SJCRH30 (cell line): ENCODE results near the gene CKMT1A. TPM values are rescaled to one million over a fixed set of nuclear protein-coding genes. Genes with fewer than 3 reads are reported as not detected.
A peak's percentile ranks its signal among the peaks of the same experiment; 100 is the strongest.
"Not testable (repeated sequence)": the region's sequence is repeated elsewhere in the genome, so short reads cannot be mapped to it uniquely, and the experiment has no call there.

ENCODE experiments used
- DNase-seq, 2 experiments: peaks; one replicate each; pipeline ENCODE4 v3.0.0-alpha.2; 2015 to 2020
- H3K27ac ChIP-seq: fragments of 250-450 bp; sonication (Bioruptor Pico); 2 replicates; pipeline ENCODE4 v1.5.1; 2020; ENCODE audit warnings: mild to moderate bottlenecking, moderate library complexity
- H3K27me3 ChIP-seq: fragments of 250-450 bp; sonication (Bioruptor Pico); 2 replicates; pipeline ENCODE4 v1.5.1; 2020; ENCODE audit warnings: mild to moderate bottlenecking, moderate library complexity
- H3K36me3 ChIP-seq: fragments of 250-450 bp; sonication (Bioruptor Pico); 2 replicates; pipeline ENCODE4 v1.5.1; 2020; ENCODE audit warnings: mild to moderate bottlenecking, moderate library complexity
- H3K4me1 ChIP-seq: fragments of 250-450 bp; sonication (Bioruptor Pico); 2 replicates; pipeline ENCODE4 v1.5.1; 2020; ENCODE audit warnings: mild to moderate bottlenecking, moderate library complexity
- H3K4me3 ChIP-seq: fragments of 250-450 bp; sonication (Bioruptor Pico); 2 replicates; pipeline ENCODE4 v1.5.1; 2020; ENCODE audit warnings: mild to moderate bottlenecking, moderate library complexity
- H3K9me3 ChIP-seq: fragments of 250-450 bp; sonication (Bioruptor Pico); replicated peaks from 2 replicates; pipeline ENCODE4 v1.5.1; 2020; ENCODE audit warnings: mild to moderate bottlenecking, moderate library complexity
- total RNA-seq: library from RNA; depleted of rRNA; stranded (reverse); fragments of >200 nt; shearing (Covaris generic); gene quantifications from 2 replicates; pipeline ENCODE4 v1.2.3, GENCODE V29; 2014; rRNA removed

Gene CKMT1A
- total RNA-seq, 1 experiment from 2014 or later: 0.20 TPM

- DNase-seq: no peak
- Histone ChIP-seq H3K27ac (no peak overlapping the region), H3K27me3 (no peaks in the 10 kb centered on the region), H3K4me1 (no peaks in the 10 kb centered on the region), H3K4me3 (no peak overlapping the region), H3K9me3 (no peaks in the 10 kb centered on the region), H3K36me3 (no peaks in the 10 kb centered on the region)
Measured at GRCh38 chr15:43723151-43723550, 29.5 kb downstream of the CKMT1A start.

- H3K4me1 ChIP-seq, H3K4me3 ChIP-seq, H3K9me3 ChIP-seq, H3K36me3 ChIP-seq, H3K27ac ChIP-seq, DNase-seq, H3K27me3 ChIP-seq: not testable (repeated sequence)
Measured at GRCh38 chr15:43726306-43726705, 32.6 kb downstream of the CKMT1A start.

- H3K4me3 ChIP-seq, DNase-seq, H3K9me3 ChIP-seq, H3K36me3 ChIP-seq, H3K27ac ChIP-seq, H3K4me1 ChIP-seq, H3K27me3 ChIP-seq: not testable (repeated sequence)
Measured at GRCh38 chr15:43728053-43728725, 34.5 kb downstream of the CKMT1A start.

- Histone ChIP-seq H3K36me3 (no peaks in the 10 kb centered on the region), H3K4me1 (no peaks in the 10 kb centered on the region), H3K4me3 (no peak overlapping the region), H3K27ac (no peak overlapping the region), H3K27me3 (no peaks in the 10 kb centered on the region), H3K9me3 (no peaks in the 10 kb centered on the region)
- DNase-seq: no peak
Measured at GRCh38 chr15:43735416-43735815, 41.8 kb downstream of the CKMT1A start.

GRCh38 chr15:43746245-43746902 lies 52.7 kb downstream of the CKMT1A start, which contains the start of gene PDIA3:
Gene PDIA3 (plus strand): TSS chr15:43746438. CDS start chr15:43746540, 102 bp downstream.
- Histone ChIP-seq H3K27ac (peak within 1 kb of the TSS; percentile 70), H3K4me3 (peak within 1 kb of the TSS; percentile 80)
- H3K9me3 ChIP-seq, H3K36me3 ChIP-seq, H3K27me3 ChIP-seq, H3K4me1 ChIP-seq: not testable (repeated sequence)
- peak; percentile 91 to 92 for DNase-seq

GRCh38 chr15:43746903-43747309 lies 53.2 kb downstream of the CKMT1A start:
- H3K4me1 ChIP-seq, H3K27me3 ChIP-seq, H3K9me3 ChIP-seq, H3K36me3 ChIP-seq: not testable (repeated sequence)
- Histone ChIP-seq H3K4me3 (peak overlapping the region; percentile 80), H3K27ac (peak overlapping the region; percentile 70)
- peak; percentile 15 to 46 for DNase-seq

GRCh38 chr15:43748376-43748775 lies 54.7 kb downstream of the CKMT1A start:
- DNase-seq: no peak
- Histone ChIP-seq H3K4me3 (no peak overlapping the region), H3K9me3 (no peaks in the 10 kb centered on the region), H3K27me3 (no peaks in the 10 kb centered on the region), H3K4me1 (no peaks in the 10 kb centered on the region), H3K36me3 (peaks cover 19% of the 10 kb centered on the region), H3K27ac (no peak overlapping the region)

Other genes with a start within 250 kb of the CKMT1A start
- gene TP53BP1, start 200.7 kb upstream of the CKMT1A start, total RNA-seq: 44.1 and 44.6 TPM in 2 replicates
- gene MAP1A, start 176.3 kb upstream of the CKMT1A start, total RNA-seq: 10.1 and 10.3 TPM in 2 replicates
- 14.3 and 15.6 TPM in 2 replicates for gene PPIP5K1, start 103.7 kb upstream of the CKMT1A start, total RNA-seq
- 0.43 TPM in 1 of 2 replicates, not detected in the other for gene CKMT1B, start 99.8 kb upstream of the CKMT1A start, total RNA-seq
- gene STRC, start 75.1 kb upstream of the CKMT1A start, total RNA-seq: 0.13 and 0.42 TPM in 2 replicates
- gene CATSPER2, start 45.0 kb upstream of the CKMT1A start, total RNA-seq: 1.3 and 1.4 TPM in 2 replicates
- gene PDIA3, start 52.6 kb downstream of the CKMT1A start, total RNA-seq: 204 and 229 TPM in 2 replicates
- gene ELL3, start 83.1 kb downstream of the CKMT1A start, total RNA-seq: not detected in 2 replicates
- gene SERF2, start 98.5 kb downstream of the CKMT1A start, total RNA-seq: 471 and 504 TPM in 2 replicates
- gene SERINC4, start 106.4 kb downstream of the CKMT1A start, total RNA-seq: not detected in 2 replicates
- gene HYPK, start 106.7 kb downstream of the CKMT1A start, total RNA-seq: 9.4 and 10.5 TPM in 2 replicates
- gene MFAP1, start 130.8 kb downstream of the CKMT1A start, total RNA-seq: 44.2 and 48.4 TPM in 2 replicates
- 59.6 and 71.8 TPM in 2 replicates for gene WDR76, start 133.1 kb downstream of the CKMT1A start, total RNA-seq